ENCODE data around the gene CD300LF.

DNA sequence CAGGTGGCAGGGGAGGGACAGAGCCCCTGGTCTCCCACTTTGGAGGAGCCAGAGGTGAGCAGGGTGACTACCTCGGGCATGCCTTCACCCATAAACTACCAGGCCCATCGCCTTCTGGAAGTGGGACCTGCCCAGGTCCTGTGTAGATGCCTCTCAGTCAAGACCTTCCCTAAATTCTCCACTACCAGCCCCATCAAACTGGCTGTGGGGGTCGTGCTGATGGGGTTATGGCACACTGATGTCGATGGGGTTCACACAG is 18.6 kb upstream of the CD300LF start:
- TF ChIP-seq, protein P1, sequence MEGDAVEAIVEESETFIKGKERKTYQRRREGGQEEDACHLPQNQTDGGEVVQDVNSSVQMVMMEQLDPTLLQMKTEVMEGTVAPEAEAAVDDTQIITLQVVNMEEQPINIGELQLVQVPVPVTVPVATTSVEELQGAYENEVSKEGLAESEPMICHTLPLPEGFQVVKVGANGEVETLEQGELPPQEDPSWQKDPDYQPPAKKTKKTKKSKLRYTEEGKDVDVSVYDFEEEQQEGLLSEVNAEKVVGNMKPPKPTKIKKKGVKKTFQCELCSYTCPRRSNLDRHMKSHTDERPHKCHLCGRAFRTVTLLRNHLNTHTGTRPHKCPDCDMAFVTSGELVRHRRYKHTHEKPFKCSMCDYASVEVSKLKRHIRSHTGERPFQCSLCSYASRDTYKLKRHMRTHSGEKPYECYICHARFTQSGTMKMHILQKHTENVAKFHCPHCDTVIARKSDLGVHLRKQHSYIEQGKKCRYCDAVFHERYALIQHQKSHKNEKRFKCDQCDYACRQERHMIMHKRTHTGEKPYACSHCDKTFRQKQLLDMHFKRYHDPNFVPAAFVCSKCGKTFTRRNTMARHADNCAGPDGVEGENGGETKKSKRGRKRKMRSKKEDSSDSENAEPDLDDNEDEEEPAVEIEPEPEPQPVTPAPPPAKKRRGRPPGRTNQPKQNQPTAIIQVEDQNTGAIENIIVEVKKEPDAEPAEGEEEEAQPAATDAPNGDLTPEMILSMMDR (IDR thresholded peaks at IDR 0.05; ENCODE audit: borderline replicate concordance, extremely low read depth, low read length, poor library complexity, severe bottlenecking): no peak
- TF ChIP-seq EZH2 (IDR thresholded peaks at IDR 0.05; ENCODE audit: borderline replicate concordance, low read depth, low read length, severe bottlenecking): no peak
